ENCODE data around the gene CYGB.
A peak's percentile ranks its signal among the peaks of the same experiment; 100 is the strongest.

Gene CYGB

GRCh38 chr17:76537578-76538280 is at the start of gene CYGB:
Gene CYGB, minus strand, starts transcription at chr17:76537709. Its CDS starts 167 bp downstream, at chr17:76537542.
- DNase-seq (ENCODE audit: low spot score), result peak; percentile 76

- no peak for DNase-seq (ENCODE audit: low spot score)
Measured at GRCh38 chr17:76586741-76587487, 49.4 kb upstream of the CYGB start.

- DNase-seq (ENCODE audit: low spot score), result peak; percentile 75
Measured at GRCh38 chr17:76585649-76586593, 48.4 kb upstream of the CYGB start, which contains the start of gene ST6GALNAC2. Gene ST6GALNAC2, minus strand, starts transcription at chr17:76585860. Its CDS starts 52 bp downstream, at chr17:76585808.

GRCh38 chr17:76585033-76585648 is 47.6 kb upstream of the CYGB start:
- DNase-seq (ENCODE audit: low spot score), result no peak

GRCh38 chr17:76584427-76585032 is 47.0 kb upstream of the CYGB start:
- DNase-seq (ENCODE audit: low spot score), result no peak

GRCh38 chr17:76582660-76583059 is 45.2 kb upstream of the CYGB start:
- no peak for DNase-seq (ENCODE audit: low spot score)

GRCh38 chr17:76581515-76581914 is 44.0 kb upstream of the CYGB start:
- no peak for DNase-seq (ENCODE audit: low spot score)

- no peak for DNase-seq (ENCODE audit: low spot score)
Measured at GRCh38 chr17:76579281-76579680, 41.8 kb upstream of the CYGB start.

GRCh38 chr17:76578376-76578775 is 40.9 kb upstream of the CYGB start:
- no peak for DNase-seq (ENCODE audit: low spot score)

- no peak for DNase-seq (ENCODE audit: low spot score)
Measured at GRCh38 chr17:76577876-76578275, 40.4 kb upstream of the CYGB start.

- no peak for DNase-seq (ENCODE audit: low spot score)
Measured at GRCh38 chr17:76576189-76576588, 38.7 kb upstream of the CYGB start.

GRCh38 chr17:76575570-76575969 is 38.1 kb upstream of the CYGB start:
- no peak for DNase-seq (ENCODE audit: low spot score)

- no peak for DNase-seq (ENCODE audit: low spot score)
Measured at GRCh38 chr17:76574166-76574565, 36.7 kb upstream of the CYGB start.

- no peak for DNase-seq (ENCODE audit: low spot score)
Measured at GRCh38 chr17:76573096-76573495, 35.6 kb upstream of the CYGB start.

GRCh38 chr17:76572201-76572910 is 34.8 kb upstream of the CYGB start:
- DNase-seq (ENCODE audit: low spot score), result no peak

GRCh38 chr17:76570877-76571471 is 33.5 kb upstream of the CYGB start:
- no peak for DNase-seq (ENCODE audit: low spot score)

- no peak for DNase-seq (ENCODE audit: low spot score)
Measured at GRCh38 chr17:76570457-76570856, 32.9 kb upstream of the CYGB start.

GRCh38 chr17:76569607-76570279 is 32.2 kb upstream of the CYGB start:
- no peak for DNase-seq (ENCODE audit: low spot score)

GRCh38 chr17:76568811-76569221 is 31.3 kb upstream of the CYGB start:
- DNase-seq (ENCODE audit: low spot score), result no peak

Measured in HuH-7.5 (cell line).